Dedifferentiated amniotic fluid mesenchymal stem cell (primary cell): ENCODE data around the gene FRY.

Experiments
- DNase-seq: peaks from one replicate; pipeline ENCODE4 v3.0.0-alpha.2; 2016; ENCODE audit errors: extremely low spot score

FRY gene

GRCh38 chr13:32086366-32086765 lies 54.8 kb downstream of the FRY start:
- no peak for DNase-seq

DNA sequence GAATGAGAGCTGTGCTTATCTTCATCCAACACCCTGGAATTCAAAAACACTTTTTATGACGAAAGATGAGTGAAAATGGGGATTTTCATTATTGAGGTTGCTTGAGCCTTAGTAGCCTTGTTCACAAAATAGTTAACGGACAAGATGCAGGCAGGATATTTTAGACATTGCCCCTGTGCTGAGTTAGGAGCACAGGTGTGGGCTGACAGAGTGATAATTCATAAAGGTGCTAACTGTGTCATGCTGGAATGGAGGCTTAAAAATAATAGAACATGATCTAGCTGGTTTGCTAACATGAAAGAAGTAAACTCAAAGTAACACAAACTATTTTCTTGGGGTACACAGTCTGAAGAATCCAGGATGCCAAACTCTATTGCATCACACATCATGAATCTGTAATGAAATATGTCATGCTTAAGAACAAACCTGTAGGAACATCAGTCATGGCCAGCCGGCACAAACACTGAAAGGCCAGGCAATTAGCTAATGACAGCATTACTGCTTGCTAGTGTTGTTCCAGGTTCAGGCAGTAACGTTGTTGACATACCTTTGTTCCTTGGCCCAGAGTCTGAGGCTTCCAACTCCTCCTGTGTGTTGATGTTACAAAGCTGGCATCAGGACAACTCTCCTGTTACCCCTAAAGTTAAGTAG lies 55.3 kb downstream of the FRY start:
- no peak for DNase-seq

- DNase-seq, result peak; percentile 20
Observed at GRCh38 chr13:32087955-32088747, 56.6 kb downstream of the FRY start.

- no peak for DNase-seq
Observed at GRCh38 chr13:32092496-32092895, 60.9 kb downstream of the FRY start.

- no peak for DNase-seq
Observed at GRCh38 chr13:32093006-32093405, 61.4 kb downstream of the FRY start.

DNA sequence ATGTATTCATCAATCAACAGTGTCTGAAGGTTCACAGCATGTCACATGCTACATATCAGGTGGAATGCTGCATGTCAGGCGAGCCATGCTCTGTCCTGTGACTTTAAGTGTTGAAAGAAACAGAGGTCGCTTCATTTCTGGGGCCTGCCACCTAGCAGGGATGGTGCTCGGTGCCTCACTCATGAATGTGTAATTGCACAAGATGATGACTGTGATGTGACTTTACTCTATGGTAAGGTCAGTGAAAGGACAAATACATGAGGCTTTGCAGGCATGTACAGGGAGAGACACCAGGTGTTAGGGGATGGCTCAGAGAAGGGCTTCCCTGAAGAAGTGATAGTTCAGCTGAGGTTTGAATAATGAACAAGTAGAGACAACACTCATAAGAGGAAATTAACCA lies 66.7 kb downstream of the FRY start:
- no peak for DNase-seq

- DNase-seq, result no peak
Observed at GRCh38 chr13:32105653-32106313, 74.2 kb downstream of the FRY start.

- DNase-seq, result no peak
Observed at GRCh38 chr13:32107474-32107873, 75.9 kb downstream of the FRY start.

GRCh38 chr13:32107973-32108372 lies 76.4 kb downstream of the FRY start:
- no peak for DNase-seq

DNA sequence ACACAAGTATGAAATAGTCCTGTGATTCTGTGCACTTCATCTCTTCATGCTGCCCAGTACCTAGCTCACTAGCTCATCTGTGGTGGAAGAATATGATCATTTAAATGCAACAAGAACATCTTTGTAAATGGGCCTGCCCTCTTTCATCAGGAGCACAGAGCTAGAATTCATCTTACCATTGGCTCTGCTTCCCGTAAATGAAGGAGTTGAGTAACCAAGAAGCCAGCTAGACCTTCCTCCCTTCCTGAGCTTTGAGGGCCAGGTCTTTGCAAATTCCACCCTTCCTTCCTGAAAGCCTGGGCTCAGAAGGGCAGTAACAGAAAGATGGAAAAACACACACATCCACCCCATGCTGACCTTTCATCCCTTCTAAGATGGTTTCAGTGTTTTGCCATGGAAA lies 82.0 kb downstream of the FRY start:
- DNase-seq, result no peak

GRCh38 chr13:32114284-32114950 lies 82.8 kb downstream of the FRY start:
- DNase-seq, result no peak

GRCh38 chr13:32115066-32115465 lies 83.5 kb downstream of the FRY start:
- no peak for DNase-seq

- no peak for DNase-seq
Observed at GRCh38 chr13:32116210-32116609, 84.6 kb downstream of the FRY start.

- no peak for DNase-seq
Observed at GRCh38 chr13:32117001-32117400, 85.4 kb downstream of the FRY start.

DNA sequence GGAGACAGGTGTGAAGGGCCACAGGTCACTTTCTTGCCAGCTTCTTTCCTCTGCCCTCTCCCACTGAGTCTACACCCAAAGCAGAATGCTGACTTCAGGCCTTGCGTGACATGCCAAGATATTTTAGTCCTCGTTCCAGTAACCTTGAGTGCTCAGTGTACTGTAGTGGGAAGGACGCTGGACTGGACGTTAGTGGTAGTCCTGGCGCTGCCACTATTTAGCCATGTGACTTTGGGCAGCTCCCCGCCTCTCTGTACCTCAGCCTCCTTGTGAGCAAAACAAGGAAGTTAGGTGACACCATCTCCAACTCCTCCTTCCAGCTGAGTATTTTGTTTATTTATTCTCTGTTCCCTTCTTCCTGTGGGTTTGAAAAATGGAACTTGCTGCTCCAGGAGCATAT lies 86.1 kb downstream of the FRY start:
- no peak for DNase-seq

DNA sequence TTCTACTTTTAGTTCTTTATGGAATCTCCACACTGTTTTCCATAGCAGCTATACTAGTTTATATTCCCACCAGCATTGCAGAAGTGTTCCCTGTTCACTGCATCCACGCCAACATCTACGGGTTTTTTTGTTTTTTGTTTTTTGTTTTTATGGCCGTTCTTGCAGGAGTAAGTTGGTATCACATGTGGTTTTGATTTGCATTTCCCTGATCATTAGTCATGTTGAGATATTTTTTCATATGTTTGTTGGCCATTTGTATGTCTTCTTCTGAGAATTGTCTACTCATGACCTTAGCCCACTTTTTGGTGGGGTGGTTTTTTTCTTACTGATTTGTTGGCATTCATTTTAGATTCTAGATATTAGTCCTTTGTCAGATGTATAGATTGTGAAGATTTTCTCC lies 89.7 kb downstream of the FRY start:
- no peak for DNase-seq

DNA sequence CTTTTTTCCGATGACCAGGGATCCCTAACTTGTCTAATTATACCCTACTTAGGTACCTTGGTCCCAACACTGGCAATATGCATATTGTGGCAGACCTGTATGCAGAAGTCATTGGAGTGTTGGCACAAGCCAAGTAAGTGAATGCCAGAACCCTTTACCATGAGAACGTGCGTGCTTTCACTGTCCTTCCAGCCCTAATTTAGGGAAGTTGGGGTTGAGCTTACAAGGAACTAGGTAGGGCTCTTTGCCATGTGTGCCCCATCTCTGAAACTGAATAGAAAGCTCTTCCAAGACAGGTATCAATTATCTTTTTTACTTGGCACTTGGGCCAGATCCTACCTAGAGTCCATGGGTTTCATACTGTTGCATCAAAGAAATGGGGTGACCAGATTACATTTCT lies 93.2 kb downstream of the FRY start:
- DNase-seq, result no peak

GRCh38 chr13:32125221-32125689 lies 93.7 kb downstream of the FRY start:
- no peak for DNase-seq

GRCh38 chr13:32125751-32126150 lies 94.2 kb downstream of the FRY start:
- DNase-seq, result no peak

DNA sequence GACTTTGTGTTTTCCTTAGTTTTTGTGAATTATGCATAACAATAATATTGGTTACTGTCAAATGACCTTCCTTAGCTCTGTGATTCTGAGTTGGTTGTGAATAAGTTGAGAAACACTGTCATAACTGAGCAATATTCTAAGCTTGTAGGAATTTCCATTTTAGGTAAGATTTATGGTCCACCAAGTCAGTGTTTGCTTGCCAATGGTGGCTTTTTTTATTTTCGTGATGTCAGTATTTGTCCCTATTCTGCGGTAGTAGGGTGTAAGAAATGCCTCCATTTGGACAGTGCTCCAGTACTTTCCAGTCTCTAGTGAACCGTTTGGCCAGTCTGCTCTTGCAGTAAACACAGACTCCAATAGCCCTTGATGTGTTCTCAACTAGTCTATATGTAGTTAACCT lies 94.7 kb downstream of the FRY start:
- no peak for DNase-seq

DNA sequence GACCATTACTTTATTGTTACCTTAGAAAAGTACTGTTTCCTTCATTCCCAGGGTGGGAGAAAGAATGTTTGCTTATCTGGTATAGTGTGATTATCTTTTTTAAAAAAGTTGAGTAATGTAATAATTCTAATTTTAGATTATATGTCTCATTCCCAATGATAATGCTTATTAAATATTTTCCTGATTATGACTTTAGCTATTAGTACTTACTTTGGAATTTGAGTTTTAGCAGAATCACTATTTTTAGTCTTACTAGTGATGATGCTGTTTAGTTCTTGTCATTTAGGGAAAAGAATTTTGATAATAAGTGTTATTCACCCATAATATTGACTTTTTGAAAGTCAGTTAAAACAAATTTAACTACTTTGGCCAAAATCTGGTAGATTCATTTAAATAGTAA lies 95.2 kb downstream of the FRY start:
- no peak for DNase-seq

- no peak for DNase-seq
Observed at GRCh38 chr13:32127691-32128090, 96.1 kb downstream of the FRY start.
